HepG2 (cell line): ENCODE results near the gene WDR43. TPM values are rescaled to one million over a fixed set of nuclear protein-coding genes. Genes with fewer than 3 reads are reported as not detected.

Source experiments
- CREBL2 ChIP-seq: sonication (generic); formaldehyde crosslinking; IDR thresholded peaks from 2 replicates; pipeline ENCODE4 v1.8.1; 2023; ENCODE audit warnings: missing genetic modification reagents, mild to moderate bottlenecking, borderline replicate concordance
- EZH2 ChIP-seq: conservative IDR thresholded peaks from 2 replicates; pipeline ENCODE4 v1.6.1; 2012; ENCODE audit warnings: mild to moderate bottlenecking, low read depth, low read length, moderate library complexity
- KAT7 ChIP-seq: IDR thresholded peaks from 2 replicates; pipeline ENCODE4 v1.6.1; 2018; ENCODE audit warnings: borderline replicate concordance, missing compliant biosample characterization
- MEIS2 ChIP-seq: sonication (generic); formaldehyde crosslinking; IDR thresholded peaks from 2 replicates; pipeline ENCODE4 v1.9.0; 2021; ENCODE audit warnings: mild to moderate bottlenecking, missing genetic modification reagents
- MTA3 ChIP-seq: sonication (generic); formaldehyde crosslinking; IDR thresholded peaks from 2 replicates; pipeline ENCODE4 v1.4.0; 2020; ENCODE audit warnings: missing genetic modification reagents
- NFKB2 ChIP-seq: sonication (generic); formaldehyde crosslinking; IDR thresholded peaks from 2 replicates; pipeline ENCODE4 v1.4.0; 2020; ENCODE audit warnings: missing genetic modification reagents, borderline replicate concordance
- NPAS2 ChIP-seq: sonication (generic); formaldehyde crosslinking; IDR thresholded peaks from 2 replicates; pipeline ENCODE4 v1.8.0; 2022; ENCODE audit warnings: mild to moderate bottlenecking, missing genetic modification reagents, borderline replicate concordance
- RARG ChIP-seq: sonication (generic); formaldehyde crosslinking; IDR thresholded peaks from 2 replicates; pipeline ENCODE4 v1.4.0; 2020; ENCODE audit warnings: low read depth, mild to moderate bottlenecking, missing genetic modification reagents
- RFXANK ChIP-seq: IDR thresholded peaks from 2 replicates; pipeline ENCODE4 v1.6.1; 2016
- SALL1 ChIP-seq: sonication (generic); formaldehyde crosslinking; IDR thresholded peaks from 2 replicates; pipeline ENCODE4 v1.8.0; 2022; ENCODE audit warnings: mild to moderate bottlenecking, missing genetic modification reagents
- SIX1 ChIP-seq: sonication (generic); formaldehyde crosslinking; IDR thresholded peaks from 2 replicates; pipeline ENCODE4 v1.4.0; 2020; ENCODE audit warnings: missing genetic modification reagents, borderline replicate concordance
- TCF12 ChIP-seq, 2 experiments: fragments of 450-650 bp in 1 of 2; sonication (generic) in 1 of 2; formaldehyde crosslinking in 1 of 2; IDR thresholded peaks; 2 replicates each; pipeline versions ENCODE4 v1.6.1 to v1.8.0; 2017 to 2022; ENCODE audit warnings: antibody characterized with exemption in 1 of 2, mild to moderate bottlenecking in 1 of 2, missing genetic modification reagents in 1 of 2, moderate library complexity in 1 of 2
- TEAD3 ChIP-seq: optimal IDR thresholded peaks from 2 replicates; pipeline ENCODE3; 2016; ENCODE audit warnings: borderline replicate concordance
- THAP11 ChIP-seq: IDR thresholded peaks from 2 replicates; pipeline ENCODE4 v1.6.1; 2016; ENCODE audit warnings: missing biosample characterization, missing genetic modification reagents
- ZBTB1 ChIP-seq: sonication (generic); formaldehyde crosslinking; IDR thresholded peaks from 2 replicates; pipeline ENCODE4 v1.4.0; 2020; ENCODE audit warnings: missing genetic modification reagents, borderline replicate concordance
- ZMYM3 ChIP-seq: sonication (generic); formaldehyde crosslinking; IDR thresholded peaks from 2 replicates; pipeline ENCODE4 v1.5.1; 2020; ENCODE audit warnings: mild to moderate bottlenecking, missing genetic modification reagents
- ZNF24 ChIP-seq: fragments of 450-650 bp; IDR thresholded peaks from 2 replicates; pipeline ENCODE4 v1.6.1; 2017; ENCODE audit warnings: antibody characterized with exemption, mild to moderate bottlenecking
- ZNF350 ChIP-seq: sonication (generic); formaldehyde crosslinking; IDR thresholded peaks from 2 replicates; pipeline ENCODE4 v1.4.0; 2020; ENCODE audit warnings: mild to moderate bottlenecking, low read depth, missing genetic modification reagents, borderline replicate concordance
- ZNF557 ChIP-seq: sonication (generic); formaldehyde crosslinking; IDR thresholded peaks from 2 replicates; pipeline ENCODE4 v1.4.0; 2020; ENCODE audit warnings: missing genetic modification reagents
- ZNF773 ChIP-seq: sonication (generic); formaldehyde crosslinking; IDR thresholded peaks from 2 replicates; pipeline ENCODE4 v1.4.0; 2020; ENCODE audit warnings: missing genetic modification reagents, borderline replicate concordance
- ZNF816 ChIP-seq: sonication (generic); formaldehyde crosslinking; IDR thresholded peaks from 2 replicates; pipeline ENCODE4 v1.8.0; 2022; ENCODE audit warnings: missing genetic modification reagents, mild to moderate bottlenecking, borderline replicate concordance
- polyA plus RNA-seq, 8 experiments: library from polyadenylated mRNA; depleted of rRNA in 3 of 8; stranded (reverse) in 7 of 8; unstranded in 1 of 8; fragments of >200 nt; fragmentation: Illumina TruSeq in 4 of 8; extraction: Trizol in 4 of 8; gene quantifications; 2 replicates each; pipeline versions ENCODE4 v1.2.1 to v1.2.3, GENCODE V29; 2011 to 2016; ENCODE audit warnings: low read depth in 4 of 8, missing spikeins in 1 of 8, mixed read lengths in 1 of 8; ENCODE audit not compliant: insufficient read depth in 1 of 8
- total RNA-seq, 5 experiments: library from RNA; depleted of rRNA; stranded (reverse); fragments of >200 nt; fragmentation: Illumina TruSeq; extraction: Trizol; gene quantifications; 2 replicates each; pipeline ENCODE4 v1.2.3, GENCODE V29; 2016; ENCODE audit warnings: low read depth in 1 of 5
- TF ChIP-seq, protein P1 (sequence below): sonication (generic); formaldehyde crosslinking; IDR thresholded peaks from 2 replicates; pipeline ENCODE4 v1.4.0; 2020; ENCODE audit warnings: mild to moderate bottlenecking, missing genetic modification reagents
- TF ChIP-seq, protein P2 (sequence below): sonication (generic); formaldehyde crosslinking; IDR thresholded peaks from 2 replicates; pipeline ENCODE4 v1.8.0; 2022; ENCODE audit warnings: missing genetic modification reagents, mild to moderate bottlenecking, moderate library complexity, borderline replicate concordance
- TF ChIP-seq, protein P3 (sequence below): conservative IDR thresholded peaks from 2 replicates; pipeline ENCODE4 v1.6.1; 2018; ENCODE audit warnings: missing genetic modification reagents

Gene WDR43
- total and polyA plus RNA-seq, 2 of the 13 experiments (the other 11 are each of a cell fraction or from before 2014, with no cell fraction given), result 121 to 167 TPM

- TF ChIP-seq ZNF773 (CRISPR knock-in tag), result peak; percentile 72; the same call in 1 of the 2 replicates
- TF ChIP-seq ZNF24, result no peak
- TF ChIP-seq THAP11 (CRISPR knock-in tag), result peak; percentile 93
- TF ChIP-seq MTA3 (CRISPR knock-in tag), result no peak
- TF ChIP-seq, protein P1, sequence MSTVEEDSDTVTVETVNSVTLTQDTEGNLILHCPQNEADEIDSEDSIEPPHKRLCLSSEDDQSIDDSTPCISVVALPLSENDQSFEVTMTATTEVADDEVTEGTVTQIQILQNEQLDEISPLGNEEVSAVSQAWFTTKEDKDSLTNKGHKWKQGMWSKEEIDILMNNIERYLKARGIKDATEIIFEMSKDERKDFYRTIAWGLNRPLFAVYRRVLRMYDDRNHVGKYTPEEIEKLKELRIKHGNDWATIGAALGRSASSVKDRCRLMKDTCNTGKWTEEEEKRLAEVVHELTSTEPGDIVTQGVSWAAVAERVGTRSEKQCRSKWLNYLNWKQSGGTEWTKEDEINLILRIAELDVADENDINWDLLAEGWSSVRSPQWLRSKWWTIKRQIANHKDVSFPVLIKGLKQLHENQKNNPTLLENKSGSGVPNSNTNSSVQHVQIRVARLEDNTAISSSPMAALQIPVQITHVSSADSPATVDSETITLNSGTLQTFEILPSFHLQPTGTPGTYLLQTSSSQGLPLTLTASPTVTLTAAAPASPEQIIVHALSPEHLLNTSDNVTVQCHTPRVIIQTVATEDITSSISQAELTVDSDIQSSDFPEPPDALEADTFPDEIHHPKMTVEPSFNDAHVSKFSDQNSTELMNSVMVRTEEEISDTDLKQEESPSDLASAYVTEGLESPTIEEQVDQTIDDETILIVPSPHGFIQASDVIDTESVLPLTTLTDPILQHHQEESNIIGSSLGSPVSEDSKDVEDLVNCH (CRISPR knock-in tag), result no peak
- peak; percentile 77 for TF ChIP-seq ZNF350 (CRISPR knock-in tag)
- peak; percentile 94 for TF ChIP-seq SALL1 (CRISPR knock-in tag)
- TF ChIP-seq KAT7 (CRISPR knock-in tag), result peak; percentile 98; the same call in 1 of the 2 replicates
- peak; percentile 18; the same call in 1 of the 2 replicates for TF ChIP-seq MEIS2 (CRISPR knock-in tag)
- TF ChIP-seq ZBTB1 (CRISPR knock-in tag), result no peak
- TF ChIP-seq EZH2, result no peak
- peak; percentile 95; the same call in 1 of the 2 replicates for TF ChIP-seq ZNF816 (CRISPR knock-in tag)
- TF ChIP-seq, protein P2, sequence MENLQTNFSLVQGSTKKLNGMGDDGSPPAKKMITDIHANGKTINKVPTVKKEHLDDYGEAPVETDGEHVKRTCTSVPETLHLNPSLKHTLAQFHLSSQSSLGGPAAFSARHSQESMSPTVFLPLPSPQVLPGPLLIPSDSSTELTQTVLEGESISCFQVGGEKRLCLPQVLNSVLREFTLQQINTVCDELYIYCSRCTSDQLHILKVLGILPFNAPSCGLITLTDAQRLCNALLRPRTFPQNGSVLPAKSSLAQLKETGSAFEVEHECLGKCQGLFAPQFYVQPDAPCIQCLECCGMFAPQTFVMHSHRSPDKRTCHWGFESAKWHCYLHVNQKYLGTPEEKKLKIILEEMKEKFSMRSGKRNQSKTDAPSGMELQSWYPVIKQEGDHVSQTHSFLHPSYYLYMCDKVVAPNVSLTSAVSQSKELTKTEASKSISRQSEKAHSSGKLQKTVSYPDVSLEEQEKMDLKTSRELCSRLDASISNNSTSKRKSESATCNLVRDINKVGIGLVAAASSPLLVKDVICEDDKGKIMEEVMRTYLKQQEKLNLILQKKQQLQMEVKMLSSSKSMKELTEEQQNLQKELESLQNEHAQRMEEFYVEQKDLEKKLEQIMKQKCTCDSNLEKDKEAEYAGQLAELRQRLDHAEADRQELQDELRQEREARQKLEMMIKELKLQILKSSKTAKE (CRISPR knock-in tag), result 0 out of 2 replicates have a peak, but pooled peaks have one; percentile 32
- 0 out of 2 replicates have a peak, but pooled peaks have one; percentile 2 for TF ChIP-seq SIX1 (CRISPR knock-in tag)
- TF ChIP-seq NFKB2 (CRISPR knock-in tag), result peak; percentile 82; the same call in 1 of the 2 replicates
- TF ChIP-seq RFXANK (CRISPR knock-in tag), result peak; percentile 83; the same call in 1 of the 2 replicates
- TF ChIP-seq, protein P3, sequence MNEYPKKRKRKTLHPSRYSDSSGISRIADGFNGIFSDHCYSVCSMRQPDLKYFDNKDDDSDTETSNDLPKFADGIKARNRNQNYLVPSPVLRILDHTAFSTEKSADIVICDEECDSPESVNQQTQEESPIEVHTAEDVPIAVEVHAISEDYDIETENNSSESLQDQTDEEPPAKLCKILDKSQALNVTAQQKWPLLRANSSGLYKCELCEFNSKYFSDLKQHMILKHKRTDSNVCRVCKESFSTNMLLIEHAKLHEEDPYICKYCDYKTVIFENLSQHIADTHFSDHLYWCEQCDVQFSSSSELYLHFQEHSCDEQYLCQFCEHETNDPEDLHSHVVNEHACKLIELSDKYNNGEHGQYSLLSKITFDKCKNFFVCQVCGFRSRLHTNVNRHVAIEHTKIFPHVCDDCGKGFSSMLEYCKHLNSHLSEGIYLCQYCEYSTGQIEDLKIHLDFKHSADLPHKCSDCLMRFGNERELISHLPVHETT, result peak; percentile 62; the same call in 1 of the 2 replicates
- no peak for TF ChIP-seq ZNF557 (CRISPR knock-in tag)
- peak; percentile 29 for TF ChIP-seq TEAD3
- peak; percentile 39; the same call in 1 of the 2 replicates for TF ChIP-seq ZMYM3 (CRISPR knock-in tag)
- peak; percentile 61; the same call in 1 of the 2 replicates for TF ChIP-seq CREBL2 (CRISPR knock-in tag)
- no peak for TF ChIP-seq TCF12 (IDR thresholded peaks at IDR 0.05)
- no peak for TF ChIP-seq TCF12 (CRISPR knock-in tag; IDR thresholded peaks at IDR 0.05)
- no peak for TF ChIP-seq NPAS2 (CRISPR knock-in tag)
- no peak for TF ChIP-seq RARG (CRISPR knock-in tag)
These were observed at the start of gene WDR43 (continued) for GRCh38 chr2:28894470-28895188.
